Gastrocnemius medialis (tissue), 4 donors: ENCODE data around the gene GNB1. TPM values are rescaled to one million over a fixed set of nuclear protein-coding genes. Genes with fewer than 3 reads are reported as not detected.
A peak's percentile ranks its signal among the peaks of the same experiment; 100 is the strongest.
"Not testable (repeated sequence)": the region's sequence is repeated elsewhere in the genome, so short reads cannot be mapped to it uniquely, and the experiment has no call there.

Experiments used
- ATAC-seq, 2 donors: fragments of 150-250 bp; one replicate each; pipeline ENCODE4 v1.9.1; 2016
- DNase-seq, 2 donors: peaks; one replicate each; pipeline ENCODE4 v3.0.0-alpha.2; 2019
- H3K27ac ChIP-seq, 4 donors: fragments of 200-600 bp; sonication (generic); 1 replicate in 1 of 4; 2 replicates in 3 of 4; pipeline ENCODE4 v1.5.1; 2016 to 2018; ENCODE audit warnings: mild to moderate bottlenecking in 2 of 4, moderate library complexity in 1 of 4
- H3K27me3 ChIP-seq, 3 donors: fragments of 200-600 bp; sonication (generic) in 2 of 3; 1 replicate in 1 of 3; 2 replicates in 2 of 3; pipeline versions ENCODE4 v1.5.1 to v1.6.0; 2016 to 2019; ENCODE audit warnings: mild to moderate bottlenecking in 1 of 3, moderate library complexity in 1 of 3
- H3K36me3 ChIP-seq, 2 donors: fragments of 200-600 bp; sonication (generic) in 1 of 2; one replicate each; pipeline ENCODE4 v1.5.1; 2017 to 2018
- H3K4me1 ChIP-seq, 2 donors: fragments of 200-600 bp; sonication (generic) in 1 of 2; one replicate each; pipeline ENCODE4 v1.5.1; 2016 to 2017; ENCODE audit warnings: mild to moderate bottlenecking in 2 of 2
- H3K4me3 ChIP-seq, 4 donors: fragments of 200-600 bp; sonication (generic) in 3 of 4; 1 replicate in 1 of 4; 2 replicates in 3 of 4; pipeline ENCODE4 v1.5.1; 2016 to 2019; ENCODE audit warnings: mild to moderate bottlenecking in 2 of 4
- H3K9me3 ChIP-seq, 3 donors: fragments of 200-600 bp; sonication (generic) in 2 of 3; 1 replicate in 1 of 3; 2 replicates in 2 of 3; pipeline ENCODE4 v1.5.1; 2016 to 2019
- CTCF ChIP-seq, 5 experiments: fragments of 450-650 bp in 3 of 5; fragments of 200-600 bp in 2 of 5; sonication (generic) in 2 of 5; IDR thresholded peaks in 4 of 5; conservative IDR thresholded peaks in 1 of 5; 1 replicate in 4 of 5; 2 replicates in 1 of 5; pipeline ENCODE4 v1.5.1; 2016 to 2019; ENCODE audit warnings: antibody characterized with exemption in 5 of 5, mild to moderate bottlenecking in 3 of 5, moderate library complexity in 3 of 5
- POLR2A ChIP-seq, 2 donors: fragments of 450-650 bp; IDR thresholded peaks; one replicate each; pipeline ENCODE4 v1.6.1; 2017; ENCODE audit warnings: antibody characterized with exemption in 2 of 2, mild to moderate bottlenecking in 2 of 2, moderate library complexity in 2 of 2
- in situ Hi-C, 4 donors: fragments of 200-750 bp; cut with MboI; loops; one replicate each; pipeline versions ENCODE4 v1.15.0 to v1.8.0; 2017; ENCODE audit warnings: low sequenced_read_pairs in 4 of 4
- intact Hi-C: fragments of 100-400 bp; cut with DNase I; formaldehyde crosslinking; loops from one replicate; pipeline ENCODE4 v1.15.1; 2023; ENCODE audit warnings: low total_unique reads
- total RNA-seq, 4 donors: library from RNA; depleted of rRNA; stranded (reverse); fragments of >200 nt; gene quantifications; one replicate each; pipeline versions ENCODE4 v1.1.0 to v1.2.3, GENCODE V29; 2016

GNB1 gene
- total RNA-seq, 4 donors from 2014 or later, result 29.9 to 44.1 (median 37.2) TPM

- TF ChIP-seq POLR2A (IDR thresholded peaks at IDR 0.05) (peak; percentile 22 to 28), CTCF (IDR thresholded peaks at IDR 0.05 in 4 of 5, conservative IDR thresholded peaks at IDR 0.05 in 1 of 5) (peak in 3 of 5 experiments; percentile 22 to 75 (median 74))
- H3K4me1 ChIP-seq, H3K27me3 ChIP-seq, H3K9me3 ChIP-seq, in situ Hi-C loops, H3K36me3 ChIP-seq: not testable (repeated sequence)
- peak overlapping the region; percentile 65 to 96 (median 90) for H3K27ac ChIP-seq
- peak overlapping the region in 3 of 4 donors; percentile 48 to 78 (median 70) for H3K4me3 ChIP-seq
- intact Hi-C loops, result loop anchor here (2.0 kb wide), 1 partner anchor 51 kb away; no protein-coding TSS in a partner anchor
- ATAC-seq (peak; percentile 78 to 94), DNase-seq (peak in 1 of 2 donors; percentile 55)
Measured at GRCh38 chr1:1745651-1746565, 145.0 kb downstream of the GNB1 start.

GRCh38 chr1:1742529-1742928 is 148.4 kb downstream of the GNB1 start:
- not testable (repeated sequence) for ATAC-seq, DNase-seq

GRCh38 chr1:1741013-1741412 is 149.9 kb downstream of the GNB1 start:
- H3K27ac ChIP-seq, intact Hi-C loops, DNase-seq, H3K27me3 ChIP-seq, H3K4me1 ChIP-seq, H3K4me3 ChIP-seq, H3K36me3 ChIP-seq, ATAC-seq, in situ Hi-C loops, H3K9me3 ChIP-seq: not testable (repeated sequence)

More at GRCh38 chr1:1742529-1742928, 148.4 kb downstream of the GNB1 start:
- H3K4me1 ChIP-seq, H3K9me3 ChIP-seq, H3K27ac ChIP-seq, H3K36me3 ChIP-seq, H3K27me3 ChIP-seq, intact Hi-C loops, H3K4me3 ChIP-seq, in situ Hi-C loops: not testable (repeated sequence)

GRCh38 chr1:1738799-1739337 is 152.0 kb downstream of the GNB1 start:
- H3K27me3 ChIP-seq, H3K4me3 ChIP-seq, intact Hi-C loops, H3K9me3 ChIP-seq, H3K4me1 ChIP-seq, H3K36me3 ChIP-seq, H3K27ac ChIP-seq, DNase-seq, in situ Hi-C loops, ATAC-seq: not testable (repeated sequence)

- peaks cover 0 to 15% of the 10 kb centered on the region in 2 donors for H3K36me3 ChIP-seq
- H3K27me3 ChIP-seq, H3K27ac ChIP-seq, ATAC-seq, in situ Hi-C loops, H3K9me3 ChIP-seq, H3K4me1 ChIP-seq, H3K4me3 ChIP-seq, DNase-seq, intact Hi-C loops: not testable (repeated sequence)
Measured at GRCh38 chr1:1737675-1738590, 153.0 kb downstream of the GNB1 start.

Other genes with a start within 250 kb of the GNB1 start
- gene CDK11B, start 232.1 kb downstream of the GNB1 start, total RNA-seq, result 10 to 100 TPM; 19.5 to 49.0 (median 42.2) TPM
- gene SLC35E2B, start 198.3 kb downstream of the GNB1 start, total RNA-seq, result 10 to 100 TPM; 13.5 to 21.8 (median 15.2) TPM
- 10 to 100 TPM in 3 of 4 donors, 1 to 10 TPM in 1; 9.0 to 14.6 (median 11.6) TPM for gene CDK11A, start 166.7 kb downstream of the GNB1 start, total RNA-seq
- 10 to 100 TPM; 20.1 to 33.1 (median 32.5) TPM for gene NADK, start 112.6 kb downstream of the GNB1 start, total RNA-seq
- gene CALML6, start 24.2 kb upstream of the GNB1 start, total RNA-seq, result 1 to 10 TPM in 2 of 4 donors, not detected in 2; 4.8 to 7.0 TPM
- gene TMEM52, start 28.2 kb upstream of the GNB1 start, total RNA-seq, result 100 to 1,000 TPM in 1 of 4 donors, 10 to 100 TPM in 3; 43.3 to 155 (median 67.2) TPM
- gene CFAP74, start 112.7 kb upstream of the GNB1 start, total RNA-seq, result not detected
- gene GABRD, start 128.3 kb upstream of the GNB1 start, total RNA-seq, result 1 to 10 TPM in 1 of 4 donors, not detected in 3; 1.9 TPM
- under 1 TPM in 2 of 4 donors, not detected in 2; 0.16 to 0.87 TPM for gene PRKCZ, start 159.3 kb upstream of the GNB1 start, total RNA-seq